NCI-H2196 (cell line): ENCODE data around the gene WDR45B.
A peak's percentile ranks its signal among the peaks of the same experiment; 100 is the strongest.

Experiments
- DNase-seq: peaks from one replicate; lab custom pipeline; 2025; ENCODE audit not compliant: unreplicated experiment; lab: John Stamatoyannopoulos, UW

Gene WDR45B

GRCh38 chr17:82601447-82602000 lies 46.7 kb downstream of the WDR45B start:
- DNase-seq: no peak

DNA sequence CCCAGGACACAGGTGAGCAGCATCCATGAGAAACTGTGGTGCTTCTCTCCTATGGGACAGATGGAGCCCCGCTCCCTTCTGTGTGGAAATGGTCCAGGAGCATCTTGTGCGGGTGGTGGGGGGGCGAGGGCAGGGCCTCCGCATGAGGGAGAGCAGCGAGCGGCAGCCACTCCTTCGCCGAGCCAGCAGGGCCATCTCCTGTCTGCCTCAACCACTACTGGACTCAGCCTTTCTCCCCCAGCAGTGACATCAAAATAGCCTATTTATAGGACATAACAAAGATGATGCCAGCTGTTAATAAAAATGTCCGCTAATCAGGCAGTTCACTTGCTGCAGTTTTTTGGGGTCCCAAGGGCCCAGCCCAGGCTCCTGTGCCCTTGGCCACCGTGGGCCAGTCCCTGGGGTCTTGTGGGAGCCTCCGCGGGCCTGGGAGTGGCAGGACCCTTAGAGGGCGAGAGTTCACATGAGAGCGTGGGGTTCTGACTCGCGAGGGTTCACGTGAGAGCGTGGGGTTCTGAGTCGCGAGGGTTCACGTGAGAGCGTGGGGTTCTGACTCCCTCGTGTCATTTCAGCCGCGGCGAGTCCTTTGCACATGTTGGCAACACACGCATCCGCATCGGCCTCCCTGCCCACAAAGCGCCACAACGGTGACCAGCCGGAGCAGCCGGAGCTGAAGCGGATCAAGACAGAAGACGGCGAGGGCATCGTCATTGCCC lies 47.4 kb downstream of the WDR45B start:
- DNase-seq: no peak

- no peak for DNase-seq
Measured at GRCh38 chr17:82599674-82600661, 48.3 kb downstream of the WDR45B start.

GRCh38 chr17:82598256-82599119 lies 49.8 kb downstream of the WDR45B start:
- DNase-seq: no peak

GRCh38 chr17:82596837-82597672 lies 51.2 kb downstream of the WDR45B start:
- DNase-seq: no peak

GRCh38 chr17:82596296-82596695 lies 51.9 kb downstream of the WDR45B start:
- DNase-seq: no peak

- DNase-seq: no peak
Measured at GRCh38 chr17:82595893-82596292, 52.4 kb downstream of the WDR45B start.

- no peak for DNase-seq
Measured at GRCh38 chr17:82594571-82594970, 53.7 kb downstream of the WDR45B start.

GRCh38 chr17:82593590-82594087 lies 54.6 kb downstream of the WDR45B start:
- no peak for DNase-seq

- peak; percentile 87 for DNase-seq
Measured at GRCh38 chr17:82592767-82593589, 55.3 kb downstream of the WDR45B start.

DNA sequence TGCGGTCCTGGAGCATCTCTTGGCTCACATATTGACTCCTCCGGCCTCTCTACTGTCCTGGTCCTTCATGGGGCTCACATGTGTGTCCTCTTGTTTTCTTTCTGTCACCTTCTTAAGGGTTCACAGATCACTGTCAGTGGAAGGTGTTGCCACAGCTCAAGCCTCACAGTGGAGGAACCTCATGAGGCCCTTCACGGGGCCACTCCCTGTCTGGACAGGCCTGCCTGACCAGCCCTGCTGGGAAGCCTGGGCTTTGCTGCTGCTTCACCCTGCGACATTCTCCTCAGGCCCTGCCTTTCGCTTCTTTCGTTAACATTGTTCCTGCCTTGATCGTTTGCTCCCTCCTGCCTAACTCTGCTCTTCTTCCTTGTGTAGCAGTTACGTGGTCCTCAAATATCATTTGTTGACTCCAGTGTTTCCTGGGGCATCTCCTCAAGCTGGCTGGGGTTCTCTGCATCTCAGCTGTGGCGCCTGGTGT lies 55.9 kb downstream of the WDR45B start:
- DNase-seq: no peak

- no peak for DNase-seq
Measured at GRCh38 chr17:82590881-82591539, 57.2 kb downstream of the WDR45B start.

- no peak for DNase-seq
Measured at GRCh38 chr17:82590216-82590615, 58.0 kb downstream of the WDR45B start.

DNA sequence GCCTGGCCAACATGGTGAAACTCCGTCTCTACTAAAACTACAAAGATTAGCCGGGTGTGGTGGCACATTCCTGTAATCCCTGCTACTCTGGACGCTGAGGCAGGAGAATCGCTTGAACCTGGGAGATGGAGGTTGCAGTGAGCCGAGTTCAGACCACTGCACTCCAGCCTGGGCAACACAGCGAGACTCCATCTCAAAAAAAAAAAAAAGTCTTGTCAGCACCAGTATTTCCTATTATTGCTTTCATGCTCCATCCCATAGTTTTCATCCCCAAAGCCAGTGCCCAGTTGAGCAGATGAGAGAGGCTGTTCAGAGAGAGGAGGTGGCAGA lies 58.4 kb downstream of the WDR45B start:
- no peak for DNase-seq

GRCh38 chr17:82588266-82589175 lies 59.7 kb downstream of the WDR45B start:
- DNase-seq: no peak

- DNase-seq: no peak
Measured at GRCh38 chr17:82587234-82588086, 60.8 kb downstream of the WDR45B start.
